PFSK-1 (cell line): Measurements from ENCODE around the gene APP.

Experiments used
- FOXP2 ChIP-seq: optimal IDR thresholded peaks from 2 replicates; pipeline ENCODE3; 2011; ENCODE audit warnings: borderline replicate concordance, control low read depth, inconsistent platforms; ENCODE audit not compliant: insufficient read depth; ENCODE audit errors: extremely low read length, extremely low read depth
- SIN3A ChIP-seq: IDR thresholded peaks from 2 replicates; pipeline ENCODE4 v1.6.1; 2012; ENCODE audit warnings: mild to moderate bottlenecking, low read length, moderate library complexity, borderline replicate concordance; ENCODE audit not compliant: insufficient read depth

DNA sequence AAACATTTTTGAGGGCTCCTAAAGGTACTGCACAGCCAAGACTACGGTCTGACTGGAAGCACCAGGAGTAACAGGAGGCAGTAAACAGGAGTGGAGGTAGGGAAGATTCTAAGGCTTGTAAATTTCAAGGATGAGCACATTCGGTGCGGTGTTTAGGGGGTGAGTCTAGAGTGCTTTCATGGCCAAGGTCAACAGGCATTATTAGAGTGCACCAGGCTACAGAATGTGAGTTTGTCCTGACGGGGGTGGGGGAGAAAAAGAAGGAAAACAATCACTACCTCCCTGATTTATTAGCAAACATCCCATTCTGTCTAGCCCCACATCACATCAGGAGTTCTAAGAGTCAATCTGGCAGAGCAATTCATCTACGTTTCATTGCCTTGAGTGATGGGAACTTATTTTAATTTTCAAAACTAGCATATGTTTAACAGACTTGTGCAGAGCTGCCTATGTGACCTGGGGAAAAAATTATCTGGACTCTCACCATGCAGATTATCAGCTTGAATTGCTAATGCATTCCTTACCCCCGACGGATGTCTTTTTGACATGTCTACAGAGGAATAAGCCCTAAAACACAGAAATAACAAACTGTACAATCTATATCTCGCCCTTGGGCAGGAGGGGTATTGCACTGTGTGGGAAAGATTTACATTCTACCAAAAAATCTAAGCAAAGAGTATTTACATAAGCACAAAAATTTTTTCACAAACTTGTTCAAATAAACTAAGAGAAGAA, 45.0 kb downstream of the APP start:
- TF ChIP-seq SIN3A (no peak), FOXP2 (no peak)
